ENCODE results near the gene CDH6.
"Not testable (repeated sequence)": the region's sequence is repeated elsewhere in the genome, so short reads cannot be mapped to it uniquely, and the experiment has no call there.

Gene CDH6

DNA sequence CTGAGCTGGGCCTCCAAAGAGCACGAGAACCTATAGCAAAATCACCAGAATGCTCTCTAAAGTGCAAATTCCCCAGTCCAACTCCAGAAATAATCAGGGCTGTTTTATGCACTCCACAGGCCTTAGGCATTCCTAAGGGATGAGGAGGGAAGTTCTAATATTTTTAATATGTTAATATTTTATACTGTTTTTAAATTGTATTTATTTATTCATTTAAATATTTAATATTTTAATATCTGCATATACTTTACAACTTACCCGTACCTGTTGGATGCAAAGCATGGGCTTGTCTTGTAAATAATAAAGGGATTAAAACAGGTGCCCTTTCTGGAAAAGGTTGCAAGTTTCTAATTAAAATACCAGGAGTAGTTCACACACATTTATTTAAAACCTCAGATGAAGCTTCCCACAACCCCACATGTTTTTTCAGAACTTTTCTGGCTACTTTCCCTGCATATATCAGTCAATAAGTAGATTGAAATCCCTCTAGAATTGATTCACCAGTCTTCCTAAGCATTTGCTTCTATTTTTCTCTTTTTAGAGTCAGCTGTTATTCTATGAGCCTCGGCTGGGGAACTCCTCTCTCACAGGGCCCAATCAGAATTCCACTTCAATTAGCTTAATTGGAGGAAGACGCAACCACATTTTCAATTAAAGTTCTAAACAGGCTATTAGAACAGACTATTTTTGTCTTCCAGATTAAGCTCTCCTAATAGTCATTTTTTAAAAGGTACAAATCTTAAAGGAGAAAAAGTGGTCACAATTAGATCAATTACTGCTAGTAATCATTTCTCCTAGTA, 140.8 kb downstream of the CDH6 start:
- DNase-seq = no peak

DNA sequence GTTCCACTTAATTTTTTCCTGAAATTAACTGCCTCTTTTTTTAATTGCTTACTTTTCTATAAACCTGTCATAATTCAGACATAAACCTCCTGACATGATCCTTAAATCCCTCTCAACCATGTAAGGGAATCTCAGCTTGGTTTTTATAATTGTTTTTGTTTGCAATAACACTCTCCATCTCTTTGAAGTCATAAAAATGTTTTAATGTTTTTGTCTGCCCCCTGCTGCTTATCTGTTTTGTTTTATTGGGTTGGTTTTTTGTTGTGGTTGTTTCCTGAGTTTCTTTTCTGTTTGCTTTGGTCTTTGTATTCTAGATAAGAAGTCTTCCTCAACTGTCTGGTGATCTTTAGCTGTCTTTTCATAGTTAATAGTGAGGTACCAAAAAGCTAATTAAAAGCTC, 142.0 kb downstream of the CDH6 start:
- DNase-seq = no peak

DNA sequence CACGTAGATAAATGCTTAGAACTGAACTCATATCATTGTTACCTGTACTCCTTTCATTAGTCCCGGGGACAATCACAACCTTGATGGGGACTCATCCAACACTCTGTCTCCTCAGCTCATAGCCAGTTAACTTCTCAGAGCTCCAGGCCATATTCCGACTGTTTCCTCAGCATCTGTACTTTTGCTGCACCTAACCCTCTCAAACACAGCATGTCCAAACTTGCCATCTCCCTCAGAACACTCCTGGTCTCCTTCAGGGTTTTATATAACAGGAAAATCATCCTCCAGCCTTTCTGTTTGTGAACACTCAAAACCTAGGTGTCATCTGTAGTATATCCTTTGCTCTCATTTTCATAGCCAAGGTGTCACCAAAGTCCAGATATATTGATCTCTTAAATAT, 150.5 kb downstream of the CDH6 start:
- DNase-seq = no peak

DNA sequence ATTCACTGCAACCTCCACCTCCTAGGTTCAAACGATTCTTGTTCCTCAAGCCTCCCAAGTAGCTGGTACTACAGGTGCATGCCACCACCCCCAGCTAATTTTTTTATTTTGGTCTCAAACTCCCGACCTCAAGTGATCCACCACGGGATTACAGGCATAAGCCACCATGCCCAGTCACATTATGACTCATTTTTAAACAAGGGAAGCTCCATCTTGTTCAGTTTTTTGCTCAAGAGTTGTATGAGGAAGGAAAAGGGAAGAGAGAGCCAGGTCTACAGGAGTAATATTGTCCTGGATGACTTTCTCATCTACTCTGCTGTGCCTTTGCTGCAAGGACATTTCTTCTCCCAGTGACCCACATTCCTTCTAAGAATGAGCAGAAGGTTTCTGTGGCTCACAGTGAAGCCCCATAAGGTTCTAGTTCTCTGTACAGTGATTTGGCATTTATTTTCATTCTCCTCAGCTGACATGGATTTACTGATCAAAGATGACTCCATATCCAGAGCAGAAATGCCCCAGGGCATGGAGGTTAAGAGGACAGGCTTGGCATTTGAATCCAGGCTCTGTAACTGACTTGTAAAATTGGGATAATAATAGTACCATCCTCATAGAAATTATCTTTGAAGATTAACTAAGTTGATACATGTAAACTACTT, 153.5 kb downstream of the CDH6 start:
- no peak for DNase-seq

DNA sequence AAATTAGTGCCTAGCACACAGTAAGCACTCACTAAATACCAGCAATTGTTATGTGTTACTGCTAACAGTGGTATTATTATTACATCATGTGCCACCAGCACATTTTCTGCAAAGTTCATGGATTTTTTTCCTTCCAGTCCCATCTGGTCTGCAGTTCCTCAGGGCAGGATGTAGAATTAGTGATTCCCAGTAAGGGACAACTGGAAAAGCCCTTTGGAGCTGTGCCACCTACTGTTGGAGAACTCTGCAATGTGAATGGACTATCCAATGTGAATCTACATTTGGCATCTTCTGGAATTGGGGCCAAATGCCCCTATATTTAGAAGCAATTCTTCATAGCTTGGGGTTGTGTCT, 154.0 kb downstream of the CDH6 start:
- no peak for DNase-seq

DNA sequence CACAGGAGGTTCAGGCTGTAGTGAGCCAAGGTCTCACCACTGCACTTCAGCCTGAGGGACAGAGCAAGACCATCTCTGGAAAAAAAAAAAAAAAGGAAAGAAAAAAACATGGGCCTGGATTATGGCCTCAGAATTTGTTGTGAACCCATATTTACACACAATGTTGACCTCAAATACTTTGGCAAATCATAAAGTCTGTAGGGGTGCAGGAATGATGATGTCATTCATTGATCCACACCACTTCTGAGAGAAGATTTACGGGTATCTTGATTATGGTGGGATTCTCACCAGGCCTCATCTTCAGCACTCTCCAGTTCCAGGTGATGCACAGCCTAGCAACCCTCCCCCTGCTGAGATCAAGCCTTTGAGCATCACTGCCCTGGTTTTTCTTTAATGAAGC, 156.9 kb downstream of the CDH6 start:
- no peak for DNase-seq

DNA sequence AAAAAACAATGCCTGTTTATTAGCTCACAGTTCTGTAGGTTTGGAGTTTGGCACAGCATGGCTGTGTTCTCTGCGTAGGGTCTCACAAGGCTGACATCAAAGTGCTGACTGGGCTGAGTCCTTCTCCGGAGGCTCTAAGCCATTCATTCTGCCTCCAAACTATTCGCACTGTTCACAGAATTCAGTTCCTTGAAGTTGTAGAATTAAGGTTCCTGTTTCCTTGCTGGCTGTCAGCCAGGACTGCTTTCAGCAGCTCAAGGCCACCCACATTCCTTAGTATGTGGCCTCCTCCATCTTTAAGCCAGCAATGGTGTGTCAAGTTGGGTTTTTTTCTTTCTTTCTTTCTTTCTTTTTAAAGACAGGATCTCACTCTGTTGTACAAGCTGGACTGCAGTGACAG, 161.9 kb downstream of the CDH6 start:
- no peak for DNase-seq

DNA sequence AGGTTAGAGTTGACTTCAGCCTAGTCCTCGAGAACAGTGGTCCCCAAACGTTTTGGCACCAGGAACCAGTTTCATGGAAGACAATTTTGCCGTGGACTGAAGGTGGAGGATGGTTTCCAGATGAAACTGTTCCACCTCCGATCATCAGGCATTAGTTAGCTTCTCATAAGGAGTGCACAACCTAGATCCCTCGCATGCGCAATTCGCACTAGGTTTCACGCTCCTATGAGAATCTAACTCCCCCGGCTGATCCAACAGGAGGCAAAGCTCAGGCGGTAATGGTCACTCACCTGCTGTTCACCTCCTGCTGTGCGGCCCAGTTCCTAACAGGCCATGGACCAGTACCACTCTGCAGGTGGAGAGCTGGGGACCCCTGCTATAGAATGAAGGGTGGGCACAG, 163.6 kb downstream of the CDH6 start:
- no peak for DNase-seq

DNA sequence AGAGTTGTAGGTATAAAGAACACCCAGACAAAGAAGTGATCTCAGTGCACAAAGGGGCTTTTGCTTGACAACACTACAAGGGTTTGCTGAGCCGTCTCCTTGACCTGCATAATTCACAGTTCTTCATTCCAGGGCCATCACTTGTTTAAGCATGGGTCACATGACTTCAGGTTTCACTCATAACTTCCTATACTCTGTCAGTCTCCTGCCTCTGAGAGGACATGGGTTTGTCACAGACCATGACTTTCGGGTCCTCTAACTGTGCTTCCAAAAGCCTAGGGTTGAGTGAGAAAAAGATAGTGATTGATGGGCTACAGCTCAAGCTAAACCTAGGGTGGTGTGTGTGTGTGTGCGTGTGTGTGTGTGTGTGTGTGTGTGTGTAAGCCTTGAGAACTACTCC, 166.4 kb downstream of the CDH6 start:
- DNase-seq = no peak

DNA sequence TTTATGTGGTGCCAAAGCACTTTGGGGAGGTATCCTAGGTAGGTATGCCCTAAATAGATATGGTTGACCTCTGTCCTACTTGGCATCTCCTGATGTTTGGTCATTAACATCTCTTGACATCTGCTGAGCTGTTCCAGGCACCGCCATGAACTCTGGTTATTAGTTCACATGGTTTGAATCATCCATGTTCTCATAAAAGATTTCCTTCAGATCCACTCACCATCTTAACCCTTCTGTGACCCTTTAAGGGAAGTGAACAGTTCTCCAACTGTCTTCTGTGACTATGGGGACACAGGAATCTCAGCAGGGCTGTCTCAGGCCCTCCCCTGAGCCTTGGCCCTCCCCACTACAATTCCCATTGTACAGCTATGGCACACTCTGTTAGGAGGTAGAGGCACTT, 167.7 kb downstream of the CDH6 start:
- no peak for DNase-seq

DNA sequence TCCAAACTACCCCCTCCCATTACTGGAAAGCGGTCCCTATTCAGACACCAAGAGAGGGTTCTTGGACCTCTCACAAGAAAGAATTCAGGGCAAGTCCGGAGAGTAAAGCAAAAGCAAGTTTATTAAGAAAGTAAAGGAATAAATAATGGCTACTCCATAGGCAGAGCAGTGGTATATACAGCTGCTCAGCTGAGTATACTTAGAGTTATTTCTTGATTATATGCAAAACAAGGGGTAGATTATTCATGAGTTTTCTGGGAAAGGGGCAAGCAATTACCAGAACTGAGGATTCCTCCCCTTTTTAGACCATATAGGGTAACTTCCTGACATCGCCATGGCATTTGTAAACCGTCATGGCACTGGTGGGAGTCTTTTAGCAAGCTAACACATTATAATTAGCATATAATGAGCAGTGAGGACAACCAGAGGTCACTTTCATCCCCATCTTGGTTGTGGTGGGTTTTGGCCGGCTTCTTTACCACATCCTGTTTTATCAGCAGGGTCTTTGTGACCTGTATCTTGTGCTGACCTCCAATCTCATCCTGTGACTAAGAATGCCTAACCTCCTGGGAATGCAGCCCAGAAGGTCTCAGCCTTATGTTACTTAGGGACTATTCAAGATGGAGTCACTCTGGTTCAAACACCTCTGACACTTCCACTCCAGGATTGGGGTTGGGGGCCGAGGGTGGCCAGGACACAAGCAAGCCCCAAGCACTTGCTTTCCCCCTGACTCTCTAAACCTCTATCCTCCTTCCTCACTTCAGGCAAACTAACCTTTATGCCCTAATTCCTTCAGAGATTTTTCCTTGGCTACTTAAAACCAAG, 168.4 kb downstream of the CDH6 start:
- not testable (repeated sequence) for DNase-seq

DNA sequence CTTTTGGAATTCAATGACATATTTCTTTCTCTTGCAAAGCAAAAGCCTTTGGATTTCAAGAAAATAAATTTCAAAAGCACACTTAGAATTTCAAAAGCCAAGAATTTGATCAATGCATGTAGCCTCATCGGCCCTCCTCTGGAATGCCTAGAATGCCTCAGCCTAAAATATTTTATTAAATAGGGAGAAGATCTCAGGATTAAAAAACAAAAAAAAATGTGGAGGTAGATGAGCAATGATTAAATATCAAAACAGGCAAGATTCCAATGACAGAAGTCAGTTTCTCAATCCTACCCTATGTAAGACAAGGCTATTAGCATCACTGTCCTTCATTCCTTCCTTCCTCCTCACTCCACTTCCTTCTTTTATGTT, 169.0 kb downstream of the CDH6 start:
- DNase-seq = no peak

DNA sequence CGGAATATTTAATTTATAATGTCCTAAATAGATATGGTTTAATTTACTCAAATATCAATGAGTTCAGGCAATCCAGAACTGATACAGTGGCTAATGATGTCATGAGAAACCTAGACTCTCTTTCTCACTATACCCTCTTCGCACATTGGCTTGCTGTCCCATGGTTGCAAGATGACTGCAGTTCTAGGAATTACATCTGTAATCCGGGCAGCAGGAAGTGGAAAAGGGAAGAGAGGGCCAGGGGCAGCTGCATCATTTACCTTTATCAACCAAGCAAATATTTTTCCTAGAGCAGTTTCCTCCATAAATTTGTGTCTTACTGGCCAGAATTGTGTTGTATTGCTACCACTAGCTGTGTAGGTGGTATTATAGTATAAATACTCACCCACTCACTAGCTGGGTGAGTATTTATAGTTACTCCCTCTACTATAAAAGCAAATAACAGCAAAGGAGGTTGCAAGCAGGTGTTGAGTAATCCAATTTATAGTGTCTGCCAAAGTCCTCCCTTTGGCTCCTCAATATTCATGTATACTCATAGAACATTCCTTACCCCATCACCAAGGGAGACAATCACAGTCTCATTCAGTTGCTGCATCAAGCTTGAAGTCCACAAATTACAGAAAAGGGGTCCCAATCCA, 169.6 kb downstream of the CDH6 start:
- no peak for DNase-seq

DNA sequence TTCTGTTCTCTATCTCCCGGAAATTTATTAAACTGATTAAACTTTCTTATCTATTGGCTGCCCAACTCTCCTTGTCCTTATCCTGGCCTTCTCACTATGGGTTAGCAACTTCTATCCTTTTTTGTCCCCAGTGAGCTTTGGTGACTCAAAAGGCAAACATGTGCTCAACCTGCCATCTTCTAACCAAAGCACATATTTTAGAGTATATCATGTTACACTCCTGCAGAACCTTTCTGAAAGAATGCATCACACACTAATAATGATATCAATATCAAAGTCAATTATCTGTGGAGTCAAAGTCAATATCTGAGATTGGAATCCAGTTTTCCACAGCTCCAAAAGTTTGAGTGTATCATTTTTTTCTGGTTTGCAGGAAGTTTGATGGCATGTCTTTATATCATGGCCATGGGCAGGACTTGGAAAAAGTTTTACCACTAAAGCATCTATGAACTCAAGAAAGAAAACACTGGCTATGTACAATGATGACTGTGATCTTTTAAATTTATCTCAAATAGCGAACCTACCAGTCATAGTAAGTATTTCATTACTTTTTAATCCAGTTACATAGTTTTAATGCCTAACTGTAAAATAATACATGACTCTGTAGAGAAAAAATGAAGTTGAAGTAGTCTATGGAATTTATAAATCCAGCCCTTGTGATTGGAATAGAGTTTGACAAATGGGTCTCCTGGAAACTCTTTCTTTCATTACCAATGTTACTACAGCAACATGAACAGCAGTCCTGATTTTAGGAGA, 171.6 kb downstream of the CDH6 start:
- no peak for DNase-seq

DNA sequence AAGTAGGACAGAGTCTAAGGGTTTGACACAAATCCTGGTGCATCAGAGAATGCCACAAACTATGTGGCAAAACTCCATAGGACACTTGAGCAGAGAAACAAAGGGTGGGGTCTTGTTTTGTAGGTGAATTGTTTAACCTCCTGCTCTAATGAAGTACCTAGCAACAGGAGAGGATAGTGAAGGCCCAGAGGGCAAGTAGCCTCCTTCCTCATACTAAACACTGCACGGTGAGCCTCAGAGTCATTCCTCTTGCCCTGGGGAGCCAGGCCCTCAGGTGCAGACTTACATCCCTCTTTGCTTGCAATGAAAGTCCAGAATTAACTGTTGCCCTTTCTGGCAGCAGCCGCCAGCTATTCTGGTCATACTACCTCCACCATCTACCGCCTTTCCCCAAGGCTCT, 172.3 kb downstream of the CDH6 start:
- DNase-seq = no peak

DNA sequence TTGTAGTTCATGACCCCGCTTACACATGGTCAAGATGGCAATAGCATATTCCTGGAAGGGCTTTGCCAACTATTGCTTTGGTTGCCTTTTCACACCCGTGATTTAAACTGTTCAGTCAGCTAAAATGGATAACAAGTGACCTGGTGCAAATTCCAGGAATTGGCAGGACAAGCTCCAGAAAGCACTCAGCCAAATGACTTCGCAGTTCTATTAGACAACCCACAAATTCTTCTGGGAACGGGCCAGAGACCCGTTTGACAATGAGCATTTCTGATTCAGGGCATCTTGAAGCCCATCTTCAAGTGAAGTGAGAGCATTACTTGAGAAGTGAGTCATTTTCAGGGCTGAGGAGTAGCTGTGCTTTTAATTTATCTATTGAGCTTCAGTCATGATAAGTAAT, 173.5 kb downstream of the CDH6 start:
- DNase-seq = no peak

DNA sequence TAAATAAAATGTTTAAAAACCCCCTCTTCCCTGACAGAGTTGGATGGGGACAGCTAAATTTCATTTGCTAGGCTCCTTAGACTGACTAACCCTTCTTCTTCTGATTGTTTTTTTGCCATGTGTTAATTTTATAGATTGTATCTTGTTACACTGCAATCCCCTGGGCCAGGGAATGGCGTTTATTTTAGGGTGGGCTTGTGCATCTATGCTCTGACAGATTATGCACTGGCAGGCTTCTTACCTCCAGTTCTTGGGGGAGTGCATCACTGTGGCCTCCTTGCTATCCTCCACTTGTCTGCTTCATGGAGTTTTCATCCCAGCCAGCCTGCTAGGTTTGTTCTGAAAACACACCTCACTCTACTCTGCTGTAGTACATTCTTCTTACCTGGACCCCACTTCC, 178.6 kb downstream of the CDH6 start:
- DNase-seq = no peak

DNA sequence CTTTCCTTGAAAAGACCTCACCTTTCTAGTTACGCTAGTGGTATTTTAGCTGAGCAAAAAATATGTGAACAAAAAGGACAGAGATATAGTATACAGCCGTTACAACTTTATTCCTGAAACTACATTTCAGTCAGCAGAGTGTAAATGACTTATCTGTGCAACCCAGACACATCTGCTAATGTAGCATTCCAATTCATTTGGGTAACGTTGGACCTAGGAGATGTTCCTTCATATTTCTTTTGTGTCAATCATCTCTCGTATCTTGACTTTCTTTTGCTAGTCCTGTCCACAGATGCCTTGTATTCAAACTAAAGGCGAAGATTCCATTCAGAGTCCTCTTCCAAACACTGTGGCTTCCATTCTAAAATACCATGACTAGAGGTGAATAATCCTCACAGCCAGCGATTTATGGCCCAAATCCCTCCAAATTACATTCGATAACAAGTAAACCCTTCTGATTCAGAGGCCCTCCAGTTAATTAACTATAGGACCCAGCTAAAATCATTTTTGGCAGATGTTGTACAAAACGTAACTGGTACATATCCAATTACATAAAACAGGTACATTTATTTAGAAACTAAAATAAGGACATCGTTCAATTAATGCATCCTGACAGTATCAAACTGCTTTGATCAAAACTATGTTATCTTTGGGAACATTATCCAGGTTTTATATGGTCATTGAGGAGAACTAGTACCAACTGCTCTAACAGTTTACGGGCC, 182.7 kb downstream of the CDH6 start:
- DNase-seq = no peak

DNA sequence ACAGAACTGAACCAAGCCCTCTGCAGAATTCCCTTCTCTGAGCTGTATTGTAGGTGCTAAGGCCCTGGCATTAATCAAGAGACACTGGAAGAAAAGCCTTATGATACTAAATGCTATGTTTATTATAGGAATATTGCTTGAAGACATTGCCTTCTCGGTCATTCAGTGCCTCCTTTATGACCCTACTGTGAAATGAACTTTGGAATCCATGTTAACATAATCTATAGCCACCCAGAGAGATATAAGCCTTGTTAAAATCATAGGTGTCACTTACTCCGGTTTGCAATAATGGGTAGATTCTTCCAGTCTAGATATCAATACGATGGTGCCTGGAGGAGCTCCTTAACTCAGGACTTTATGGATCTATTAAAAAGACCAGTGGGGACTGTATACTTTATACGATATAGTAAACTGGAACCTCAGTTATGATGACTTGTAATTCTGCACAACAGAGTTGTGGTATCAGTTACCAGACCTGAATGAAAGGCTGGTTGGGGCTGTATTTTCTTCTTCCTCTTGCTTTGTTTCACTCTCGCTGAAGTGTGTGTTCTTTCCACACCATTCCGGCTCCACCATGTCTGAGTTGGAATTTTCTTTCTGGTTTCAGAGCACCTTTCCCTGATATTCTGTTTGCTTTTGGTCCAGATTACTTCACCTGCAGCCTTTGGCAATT, 183.9 kb downstream of the CDH6 start:
- no peak for DNase-seq

DNA sequence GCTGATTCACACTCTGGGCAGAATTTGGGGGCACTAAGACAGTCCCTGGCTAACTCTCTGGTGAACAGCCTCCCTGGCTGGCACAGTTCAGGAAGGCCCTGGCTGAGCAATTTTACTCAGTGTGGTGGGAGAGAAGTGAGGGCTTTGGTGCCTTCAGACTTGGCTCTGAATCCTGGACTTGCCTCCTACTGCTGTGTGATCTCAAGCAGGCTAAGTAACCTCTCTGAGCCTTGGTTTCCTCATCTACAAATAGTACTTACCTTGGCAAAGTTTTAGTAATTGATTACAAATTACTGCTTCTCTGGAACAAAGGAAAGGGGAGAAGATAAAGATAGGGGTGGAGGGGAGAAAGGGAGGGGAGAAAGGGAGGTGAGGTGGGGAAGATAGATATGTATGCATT, 184.7 kb downstream of the CDH6 start:
- no peak for DNase-seq
